SK-N-SH (cell line): ENCODE data around the gene CLDN10. TPM values are rescaled to one million over a fixed set of nuclear protein-coding genes. Genes with fewer than 3 reads are reported as not detected.

Experiments
- CTCF ChIA-PET: fragments of 300-600, 350-600 bp; formaldehyde crosslinking; extraction: SDS; loops from one replicate; lab custom pipeline; 2021; lab: Yijun Ruan, JAX
- POLR2A ChIA-PET: fragments of 350-600 bp; sonication (Branson Sonifier 250); formaldehyde crosslinking; extraction: SDS; loops from one replicate; lab custom pipeline; 2020; ENCODE audit warnings: antibody characterized with exemption, inconsistent platforms; lab: Yijun Ruan, JAX
- DNase-seq: peaks from one replicate; pipeline ENCODE4 v3.0.0; 2012
- H2AFZ ChIP-seq: fragments of 200-600 bp; sonication (generic); 2 replicates; pipeline ENCODE4 v1.8.1; 2016; ENCODE audit warnings: antibody characterized with exemption, mild to moderate bottlenecking, low read depth
- H3F3A ChIP-seq: fragments of 200-600 bp; sonication (generic); replicated peaks from 2 replicates; pipeline ENCODE3; 2016; ENCODE audit warnings: antibody characterized with exemption, mild to moderate bottlenecking; ENCODE audit not compliant: insufficient read depth
- H3K27ac ChIP-seq, 2 experiments: fragments of 200-500 bp in 1 of 2; fragments of 200-600 bp in 1 of 2; sonication (Bioruptor generic) in 1 of 2; sonication (generic), shearing (Covaris generic) in 1 of 2; 2 replicates each; pipeline versions ENCODE4 v1.5.1 to v1.6.1; 2014 to 2016; ENCODE audit warnings: low read depth in 2 of 2, inconsistent platforms in 1 of 2, low read length in 1 of 2, mild to moderate bottlenecking in 1 of 2, mixed read lengths in 1 of 2
- H3K27me3 ChIP-seq: fragments of 200-600 bp; sonication (generic), shearing (Covaris generic); 2 replicates; pipeline ENCODE4 v1.6.1; 2016; ENCODE audit warnings: mixed run types; ENCODE audit not compliant: insufficient read depth
- H3K36me3 ChIP-seq, 2 experiments: fragments of 200-500 bp in 1 of 2; fragments of 200-600 bp in 1 of 2; sonication (Bioruptor generic) in 1 of 2; sonication (generic) in 1 of 2; replicated peaks in 1 of 2; 2 replicates each; pipeline versions ENCODE3 to v1.5.1; 2014 to 2016; ENCODE audit warnings: low read length in 1 of 2, mild to moderate bottlenecking in 1 of 2; ENCODE audit not compliant: insufficient read depth in 2 of 2, control insufficient read depth in 1 of 2
- H3K4me1 ChIP-seq, 2 experiments: fragments of 200-500 bp in 1 of 2; fragments of 200-600 bp in 1 of 2; sonication (Bioruptor generic) in 1 of 2; sonication (generic), shearing (Covaris generic) in 1 of 2; 2 replicates each; pipeline versions ENCODE4 v1.5.1 to v1.6.1; 2014 to 2016; ENCODE audit warnings: low read depth in 1 of 2, low read length in 1 of 2, mixed run types in 1 of 2; ENCODE audit not compliant: insufficient read depth in 2 of 2, control insufficient read depth in 1 of 2
- H3K4me2 ChIP-seq: fragments of 200-600 bp; sonication (generic), shearing (Covaris generic); 2 replicates; pipeline ENCODE4 v1.6.1; 2017; ENCODE audit warnings: mixed run types
- H3K4me3 ChIP-seq, 2 experiments: fragments of 200-500 bp in 1 of 2; fragments of 200-600 bp in 1 of 2; sonication (Bioruptor generic) in 1 of 2; sonication (generic), shearing (Covaris generic) in 1 of 2; 2 replicates each; pipeline versions ENCODE4 v1.5.1 to v1.8.1; 2014 to 2016; ENCODE audit warnings: low read depth in 2 of 2, inconsistent platforms in 1 of 2, low read length in 1 of 2, mild to moderate bottlenecking in 1 of 2, mixed read lengths in 1 of 2, moderate library complexity in 1 of 2
- H3K79me2 ChIP-seq: fragments of 200-600 bp; sonication (generic); 2 replicates; pipeline ENCODE4 v1.8.1; 2017; ENCODE audit warnings: mild to moderate bottlenecking; ENCODE audit not compliant: insufficient read depth
- H3K9ac ChIP-seq: fragments of 200-600 bp; sonication (generic); 2 replicates; pipeline ENCODE4 v1.6.1; 2017; ENCODE audit warnings: mixed run types
- H3K9me2 ChIP-seq: fragments of 200-600 bp; sonication (generic); 2 replicates; pipeline ENCODE4 v1.6.1; 2017; ENCODE audit warnings: mixed run types
- H3K9me3 ChIP-seq: fragments of 200-600 bp; sonication (generic); 2 replicates; pipeline ENCODE4 v1.6.1; 2017; ENCODE audit warnings: mixed run types, mild to moderate bottlenecking, moderate library complexity
- H4K20me1 ChIP-seq: fragments of 200-600 bp; sonication (generic); 2 replicates; pipeline ENCODE4 v1.6.1; 2017; ENCODE audit warnings: mild to moderate bottlenecking, mixed run types; ENCODE audit not compliant: insufficient read depth
- ELF1 ChIP-seq: IDR thresholded peaks from 2 replicates; pipeline ENCODE4 v1.4.0; 2012
- EZH2phosphoT487 ChIP-seq: fragments of 200-600 bp; sonication (generic); IDR thresholded peaks from 2 replicates; pipeline ENCODE4 v1.6.1; 2017; ENCODE audit warnings: low read depth, mixed run types, mild to moderate bottlenecking, antibody characterized with exemption, moderate library complexity, borderline replicate concordance
- FOSL2 ChIP-seq: IDR thresholded peaks from 2 replicates; pipeline ENCODE4 v1.4.0; 2012; ENCODE audit warnings: low read depth, mild to moderate bottlenecking, moderate library complexity, borderline replicate concordance
- FOXJ3 ChIP-seq: sonication (generic); formaldehyde crosslinking; IDR thresholded peaks from 2 replicates; pipeline ENCODE4 v1.5.1; 2020; ENCODE audit warnings: mild to moderate bottlenecking, missing genetic modification reagents
- JUND ChIP-seq: IDR thresholded peaks from 2 replicates; pipeline ENCODE4 v1.4.0; 2012
- MEF2A ChIP-seq: IDR thresholded peaks from 2 replicates; pipeline ENCODE4 v1.4.0; 2012; ENCODE audit warnings: low read depth, borderline replicate concordance
- NFIC ChIP-seq: IDR thresholded peaks from 2 replicates; pipeline ENCODE4 v1.4.0; 2012; ENCODE audit warnings: borderline replicate concordance
- NRF1 ChIP-seq: IDR thresholded peaks from 2 replicates; pipeline ENCODE4 v1.6.1; 2012; ENCODE audit warnings: low read depth, mild to moderate bottlenecking, low read length
- PBX3 ChIP-seq: IDR thresholded peaks from 2 replicates; pipeline ENCODE4; 2012
- POLR2AphosphoS5 ChIP-seq: IDR thresholded peaks from 2 replicates; pipeline ENCODE4 v1.6.1; 2012; ENCODE audit warnings: low read depth, low read length
- RAD21 ChIP-seq: IDR thresholded peaks from 2 replicates; pipeline ENCODE4 v1.6.1; 2012; ENCODE audit warnings: mild to moderate bottlenecking, low read length
- REST ChIP-seq: IDR thresholded peaks from 2 replicates; pipeline ENCODE4 v1.6.1; 2012; ENCODE audit warnings: mild to moderate bottlenecking, low read depth, low read length, moderate library complexity
- SIN3A ChIP-seq: IDR thresholded peaks from 2 replicates; pipeline ENCODE4 v1.6.1; 2012; ENCODE audit warnings: low read depth, mild to moderate bottlenecking, low read length, moderate library complexity, borderline replicate concordance
- SMC3 ChIP-seq: IDR thresholded peaks from 2 replicates; pipeline ENCODE4 v1.6.1; 2012; ENCODE audit warnings: low read depth, low read length, improper control_type of control experiment
- TAF1 ChIP-seq: IDR thresholded peaks from 2 replicates; pipeline ENCODE4 v1.6.1; 2012; ENCODE audit warnings: low read depth, mild to moderate bottlenecking, low read length, moderate library complexity, borderline replicate concordance
- TCF12 ChIP-seq: IDR thresholded peaks from 2 replicates; pipeline ENCODE4 v1.4.0; 2012
- WGBS: methylation state at CpG from one replicate; pipeline ENCODE4 v1.1.6; 2017; ENCODE audit warnings: low lambda C conversion rate; 5-methylcytosine and 5-hydroxymethylcytosine counted together
- polyA plus RNA-seq, 3 experiments: library from polyadenylated mRNA; depleted of rRNA; stranded (reverse); fragments of >200 nt; gene quantifications; 2 replicates each; pipeline ENCODE4 v1.2.3, GENCODE V29; 2012
- TF ChIP-seq, protein P1 (sequence below): fragments of 150-350 bp; IDR thresholded peaks from 2 replicates; pipeline ENCODE4 v1.6.1; 2017; ENCODE audit warnings: antibody characterized with exemption, low read length, low read depth, borderline replicate concordance
- TF ChIP-seq, protein P2 (sequence below): IDR thresholded peaks from 2 replicates; pipeline ENCODE4 v1.4.0; 2012; ENCODE audit warnings: low read depth
- TF ChIP-seq, protein P3 (sequence below): IDR thresholded peaks from 2 replicates; pipeline ENCODE4 v1.4.0; 2012; ENCODE audit warnings: low read depth, borderline replicate concordance

Gene CLDN10
- polyA plus RNA-seq, 1 of the 3 experiments (the other 2 are of a cell fraction), result 0.05 TPM

GRCh38 chr13:95541911-95542474 is 10.5 kb upstream of the CLDN10 start:
- H3K36me3 ChIP-seq, result no peaks in the 10 kb centered on the region
- H3K27me3 ChIP-seq, result no peaks in the 10 kb centered on the region
- H4K20me1 ChIP-seq, result no peaks in the 10 kb centered on the region
- H3K9ac ChIP-seq, result no peak overlapping the region
- 92% methylated on average over 8 of the region's 8 CpGs for WGBS
- no peak for TF ChIP-seq MEF2A
- TF ChIP-seq SIN3A, result no peak
- TF ChIP-seq NRF1, result no peak
- no peak for TF ChIP-seq SMC3
- no peak for TF ChIP-seq TAF1
- no peak for TF ChIP-seq PBX3
- TF ChIP-seq FOSL2, result no peak
- TF ChIP-seq POLR2AphosphoS5, result no peak
- no peak for TF ChIP-seq EZH2phosphoT487
- TF ChIP-seq, protein P1, sequence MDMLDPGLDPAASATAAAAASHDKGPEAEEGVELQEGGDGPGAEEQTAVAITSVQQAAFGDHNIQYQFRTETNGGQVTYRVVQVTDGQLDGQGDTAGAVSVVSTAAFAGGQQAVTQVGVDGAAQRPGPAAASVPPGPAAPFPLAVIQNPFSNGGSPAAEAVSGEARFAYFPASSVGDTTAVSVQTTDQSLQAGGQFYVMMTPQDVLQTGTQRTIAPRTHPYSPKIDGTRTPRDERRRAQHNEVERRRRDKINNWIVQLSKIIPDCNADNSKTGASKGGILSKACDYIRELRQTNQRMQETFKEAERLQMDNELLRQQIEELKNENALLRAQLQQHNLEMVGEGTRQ, result no peak
- TF ChIP-seq RAD21, result no peak
- TF ChIP-seq ELF1, result no peak
- TF ChIP-seq JUND, result no peak
- TF ChIP-seq, protein P2, sequence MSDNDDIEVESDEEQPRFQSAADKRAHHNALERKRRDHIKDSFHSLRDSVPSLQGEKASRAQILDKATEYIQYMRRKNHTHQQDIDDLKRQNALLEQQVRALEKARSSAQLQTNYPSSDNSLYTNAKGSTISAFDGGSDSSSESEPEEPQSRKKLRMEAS, result no peak
- TF ChIP-seq FOXJ3 (CRISPR knock-in tag), result no peak
- no peak for TF ChIP-seq TCF12
- no peak for TF ChIP-seq NFIC
- TF ChIP-seq, protein P3, sequence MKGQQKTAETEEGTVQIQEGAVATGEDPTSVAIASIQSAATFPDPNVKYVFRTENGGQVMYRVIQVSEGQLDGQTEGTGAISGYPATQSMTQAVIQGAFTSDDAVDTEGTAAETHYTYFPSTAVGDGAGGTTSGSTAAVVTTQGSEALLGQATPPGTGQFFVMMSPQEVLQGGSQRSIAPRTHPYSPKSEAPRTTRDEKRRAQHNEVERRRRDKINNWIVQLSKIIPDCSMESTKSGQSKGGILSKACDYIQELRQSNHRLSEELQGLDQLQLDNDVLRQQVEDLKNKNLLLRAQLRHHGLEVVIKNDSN, result no peak
- no peak for TF ChIP-seq REST
- H3K27ac ChIP-seq, result no peak overlapping the region
- DNase-seq, result no peak
- no peak overlapping the region for H3K4me2 ChIP-seq
- no peaks in the 10 kb centered on the region for H3K4me1 ChIP-seq
- H3K9me2 ChIP-seq, result no peaks in the 10 kb centered on the region
- H3K9me3 ChIP-seq, result no peaks in the 10 kb centered on the region
- ChIA-PET POLR2A (no interaction called here), CTCF (interaction anchor here (0.6 to 6.6 kb wide), 4 partner anchors 8 to 292 kb away, joined by 3 to 48 read pairs (median 4); no protein-coding TSS in a partner anchor)
- H3F3A ChIP-seq, result no peaks in the 10 kb centered on the region
- no peak overlapping the region for H3K4me3 ChIP-seq
- H2AFZ ChIP-seq, result no peak overlapping the region
- H3K79me2 ChIP-seq, result no peaks in the 10 kb centered on the region
